Transverse colon (tissue), 4 donors: ENCODE data around the gene FAM168B. TPM values are rescaled to one million over a fixed set of nuclear protein-coding genes. Genes with fewer than 3 reads are reported as not detected.

ENCODE experiments used
- DNase-seq: peaks from one replicate; pipeline ENCODE4 v3.0.0-alpha.2; 2019
- H3K27ac ChIP-seq, 4 donors: fragments of 200-600 bp; sonication (generic); 2 replicates each; pipeline ENCODE4 v1.5.1; 2016 to 2018; ENCODE audit warnings: inconsistent platforms in 4 of 4
- H3K27me3 ChIP-seq: fragments of 200-600 bp; sonication (generic); 2 replicates; pipeline ENCODE4 v1.5.1; 2017; ENCODE audit warnings: inconsistent platforms
- H3K36me3 ChIP-seq, 4 donors: fragments of 200-600 bp; sonication (generic); 2 replicates each; pipeline ENCODE4 v1.5.1; 2017 to 2019; ENCODE audit warnings: inconsistent platforms in 4 of 4
- H3K4me1 ChIP-seq, 4 donors: fragments of 200-600 bp; sonication (generic); 2 replicates each; pipeline ENCODE4 v1.5.1; 2017 to 2020; ENCODE audit warnings: inconsistent platforms in 4 of 4
- H3K4me3 ChIP-seq, 4 donors: fragments of 200-600 bp; sonication (generic); 1 replicate in 1 of 4; 2 replicates in 3 of 4; pipeline versions ENCODE4 v1.5.1 to v1.6.1; 2017 to 2019; ENCODE audit warnings: inconsistent platforms in 4 of 4
- H3K9me3 ChIP-seq, 2 donors: fragments of 200-600 bp; sonication (generic); 2 replicates each; pipeline ENCODE4 v1.5.1; 2017 to 2019; ENCODE audit warnings: inconsistent platforms in 2 of 2
- EP300 ChIP-seq: sonication (generic); formaldehyde crosslinking; IDR thresholded peaks from one replicate; pipeline ENCODE4 v1.6.1; 2017; ENCODE audit warnings: antibody characterized with exemption, low read depth
- POLR2A ChIP-seq: fragments of 450-650 bp; IDR thresholded peaks from one replicate; pipeline ENCODE4 v1.6.1; 2016; ENCODE audit warnings: antibody characterized with exemption, mild to moderate bottlenecking, moderate library complexity
- POLR2AphosphoS5 ChIP-seq, 3 donors: sonication (generic); formaldehyde crosslinking; IDR thresholded peaks; one replicate each; pipeline ENCODE4 v1.6.1; 2016; ENCODE audit warnings: antibody characterized with exemption in 3 of 3
- WGBS, 2 donors: methylation state at CpG; one replicate each; pipeline ENCODE4 v1.1.5; 2018; ENCODE audit warnings: low coverage in 1 of 2; 5-methylcytosine and 5-hydroxymethylcytosine counted together
- in situ Hi-C, 4 donors: fragments of 200-750 bp; cut with MboI; loops; one replicate each; pipeline versions ENCODE4 v1.15.0 to v1.15.1; 2017; ENCODE audit warnings: low sequenced_read_pairs in 3 of 4, low pct_ligation_motif_present in 1 of 4, low pct_unique_long_range_greater_than_20kb in 1 of 4
- intact Hi-C: fragments of 100-400 bp; cut with DNase I; formaldehyde crosslinking; loops from one replicate; pipeline ENCODE4 v1.15.1; 2023; ENCODE audit warnings: low total_unique reads
- total RNA-seq, 4 donors: library from RNA; depleted of rRNA; stranded (reverse); fragments of >200 nt; gene quantifications; one replicate each; pipeline ENCODE4 v1.1.0, GENCODE V29; 2016
- TF ChIP-seq, protein P1 (sequence below), 5 experiments: fragments of 200-600 bp in 3 of 5; fragments of 450-650 bp in 2 of 5; sonication (generic) in 3 of 5; IDR thresholded peaks; 1 replicate in 2 of 5; 2 replicates in 3 of 5; pipeline ENCODE4 v1.5.1; 2016 to 2017; ENCODE audit warnings: antibody characterized with exemption in 5 of 5, inconsistent platforms in 3 of 5, mild to moderate bottlenecking in 2 of 5, moderate library complexity in 1 of 5

The FAM168B gene
- total RNA-seq, 4 donors from 2014 or later: 31.6 to 124 (median 110) TPM

- in situ Hi-C loops (no loop called here), intact Hi-C loops (no loop called here)
- DNase-seq: no peak
Measured at GRCh38 chr2:131103165-131103564, 9.9 kb upstream of the FAM168B start.

DNA sequence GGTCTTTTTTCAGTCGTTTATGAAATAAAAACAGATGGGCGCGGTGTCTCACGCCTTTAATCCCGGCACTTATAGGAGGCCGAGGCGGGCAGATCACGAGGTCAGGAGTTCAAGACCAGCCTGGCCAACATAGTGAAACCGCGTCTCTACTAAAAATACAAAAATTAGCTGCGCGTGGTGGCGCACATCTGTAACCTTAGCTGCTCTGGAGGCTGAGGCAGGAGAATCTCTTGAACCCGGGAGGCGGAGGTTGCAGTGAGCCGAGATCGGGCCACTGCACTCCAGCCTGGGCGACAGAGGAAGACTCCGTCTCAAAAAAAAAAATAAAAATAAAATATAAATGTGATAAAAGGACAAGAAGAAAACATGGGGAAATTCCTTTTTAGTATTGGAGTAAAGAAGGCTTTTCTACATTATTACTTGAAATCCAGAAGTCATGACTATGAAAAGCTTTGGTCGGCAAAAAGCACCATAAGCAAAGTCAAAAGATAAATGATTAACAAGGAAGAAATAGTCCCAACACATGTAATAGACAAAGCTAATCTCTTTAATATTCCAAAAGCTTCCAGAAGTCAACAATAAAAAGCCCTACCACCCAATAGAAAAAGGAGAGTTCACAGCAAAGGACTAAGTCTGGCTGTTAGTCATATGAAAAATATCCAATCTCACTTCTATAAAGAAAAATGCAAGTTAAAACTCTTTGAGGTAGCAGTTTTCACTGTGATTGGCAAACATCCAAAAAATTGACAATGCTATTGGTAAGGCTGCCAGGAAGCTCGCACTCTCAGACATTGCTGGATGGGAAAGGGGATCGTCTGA is 1.4 kb upstream of the FAM168B start:
- Histone ChIP-seq H3K9me3 (no peaks in the 10 kb centered on the region), H3K36me3 (no peaks in the 10 kb centered on the region), H3K27me3 (no peaks in the 10 kb centered on the region), H3K27ac (peak overlapping the region; percentile 96 to 98 (median 97)), H3K4me3 (peak overlapping the region in 1 of 4 donors; percentile 71), H3K4me1 (peaks cover 11 to 23% (median 18%) of the 10 kb centered on the region in 4 donors)
- intact Hi-C loops (no loop called here), in situ Hi-C loops (loop anchor here in 1 of 4 donors (25.0 kb wide), 1 partner anchor 757 kb away; the partner anchor contains the start of gene IMP4)
- TF ChIP-seq EP300 (no peak), POLR2A (no peak), POLR2AphosphoS5 (IDR thresholded peaks at IDR 0.05) (no peak)
- TF ChIP-seq, protein P1, sequence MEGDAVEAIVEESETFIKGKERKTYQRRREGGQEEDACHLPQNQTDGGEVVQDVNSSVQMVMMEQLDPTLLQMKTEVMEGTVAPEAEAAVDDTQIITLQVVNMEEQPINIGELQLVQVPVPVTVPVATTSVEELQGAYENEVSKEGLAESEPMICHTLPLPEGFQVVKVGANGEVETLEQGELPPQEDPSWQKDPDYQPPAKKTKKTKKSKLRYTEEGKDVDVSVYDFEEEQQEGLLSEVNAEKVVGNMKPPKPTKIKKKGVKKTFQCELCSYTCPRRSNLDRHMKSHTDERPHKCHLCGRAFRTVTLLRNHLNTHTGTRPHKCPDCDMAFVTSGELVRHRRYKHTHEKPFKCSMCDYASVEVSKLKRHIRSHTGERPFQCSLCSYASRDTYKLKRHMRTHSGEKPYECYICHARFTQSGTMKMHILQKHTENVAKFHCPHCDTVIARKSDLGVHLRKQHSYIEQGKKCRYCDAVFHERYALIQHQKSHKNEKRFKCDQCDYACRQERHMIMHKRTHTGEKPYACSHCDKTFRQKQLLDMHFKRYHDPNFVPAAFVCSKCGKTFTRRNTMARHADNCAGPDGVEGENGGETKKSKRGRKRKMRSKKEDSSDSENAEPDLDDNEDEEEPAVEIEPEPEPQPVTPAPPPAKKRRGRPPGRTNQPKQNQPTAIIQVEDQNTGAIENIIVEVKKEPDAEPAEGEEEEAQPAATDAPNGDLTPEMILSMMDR (IDR thresholded peaks at IDR 0.05): no peak
- 46 to 53% methylated on average over 19 to 22 of the region's 22 CpGs for WGBS, 2 donors
- DNase-seq: peak; percentile 10

More at GRCh38 chr2:131103165-131103564, 9.9 kb upstream of the FAM168B start:
- H3K27ac ChIP-seq: no peak overlapping the region
- H3K27me3 ChIP-seq: no peaks in the 10 kb centered on the region
- H3K9me3 ChIP-seq: no peaks in the 10 kb centered on the region
- WGBS, 2 donors: 65 to 100% methylated on average over 1 to 2 of the region's 2 CpGs
- H3K36me3 ChIP-seq: no peaks in the 10 kb centered on the region
- peaks cover 14 to 35% (median 20%) of the 10 kb centered on the region in 4 donors for H3K4me1 ChIP-seq
- TF ChIP-seq POLR2A (no peak), POLR2AphosphoS5 (IDR thresholded peaks at IDR 0.05) (no peak), EP300 (no peak)
- TF ChIP-seq, protein P1 (IDR thresholded peaks at IDR 0.05): no peak
- H3K4me3 ChIP-seq: no peak overlapping the region

DNA sequence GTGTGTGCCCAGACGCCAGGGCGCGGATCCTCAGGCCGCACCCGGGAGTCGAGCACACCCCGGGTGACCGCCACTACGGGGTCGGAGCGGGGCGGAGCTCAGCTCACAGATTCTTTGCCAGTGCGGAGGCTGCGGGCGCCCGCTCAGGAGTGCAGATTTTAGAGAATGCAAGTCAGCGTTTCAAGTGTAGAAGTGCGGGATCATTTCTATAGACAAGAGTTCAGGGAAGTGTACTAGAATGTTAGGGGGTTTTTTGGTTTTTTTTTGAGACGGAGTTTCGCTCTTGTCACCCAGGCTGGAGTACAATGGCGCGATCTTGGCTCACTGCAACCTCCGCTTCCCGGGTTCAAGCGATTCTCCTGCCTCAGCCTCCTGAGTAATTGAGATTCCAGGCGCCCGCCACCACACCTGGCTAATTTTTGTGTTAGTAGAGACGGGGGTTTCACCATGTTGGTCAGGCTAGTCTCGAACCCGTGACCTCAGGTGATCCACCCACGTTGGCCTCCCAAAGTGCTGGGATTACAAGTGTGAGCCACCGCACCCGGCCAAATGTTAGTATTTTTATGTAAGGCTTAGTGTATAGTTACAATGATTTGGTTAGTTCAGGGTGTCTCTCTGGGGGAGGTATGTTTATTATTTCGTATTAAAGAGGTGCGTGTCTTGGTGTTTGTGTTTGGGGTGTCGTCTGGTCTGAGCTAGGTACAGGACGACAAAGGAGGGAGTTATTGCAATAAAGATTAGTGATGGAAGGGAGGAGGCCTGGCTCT is 619 bp upstream of the FAM168B start:
- peaks cover 0 to 2% (median 0%) of the 10 kb centered on the region in 4 donors for H3K36me3 ChIP-seq
- in situ Hi-C loops: loop anchor here in 1 of 4 donors (25.0 kb wide), 1 partner anchor 757 kb away; the partner anchor contains the start of gene IMP4
- peaks cover 11 to 23% (median 18%) of the 10 kb centered on the region in 4 donors for H3K4me1 ChIP-seq
- peak overlapping the region; percentile 96 to 98 (median 97) for H3K27ac ChIP-seq
- no peaks in the 10 kb centered on the region for H3K27me3 ChIP-seq
- DNase-seq: peak; percentile 22
- TF ChIP-seq, protein P1 (IDR thresholded peaks at IDR 0.05): no peak
- TF ChIP-seq POLR2AphosphoS5 (IDR thresholded peaks at IDR 0.05) (no peak), POLR2A (peak; percentile 37)
- intact Hi-C loops: no loop called here
- no peaks in the 10 kb centered on the region for H3K9me3 ChIP-seq
- WGBS, 2 donors: 4 to 19% methylated on average over 3 to 37 of the region's 37 CpGs
- peak overlapping the region; percentile 62 to 93 (median 80) for H3K4me3 ChIP-seq
